ENCODE measurements around the gene RIC8A.
"Not testable (repeated sequence)": the region's sequence is repeated elsewhere in the genome, so short reads cannot be mapped to it uniquely, and the experiment has no call there.

RIC8A gene

GRCh38 chr11:207208-207862 is at the start of gene RIC8A, which contains the start of gene BET1L:
Gene RIC8A, plus strand, starts transcription at chr11:207708. Its CDS starts 1,147 bp downstream, at chr11:208855.
Gene BET1L, minus strand, starts transcription at chr11:207399. Its CDS starts 78 bp downstream, at chr11:207321.
- peak; percentile 98 for DNase-seq (ENCODE audit: low read depth)

- DNase-seq (ENCODE audit: low read depth), result not testable (repeated sequence)
Measured at GRCh38 chr11:180242-180641, 27.3 kb upstream of the RIC8A start.

- DNase-seq (ENCODE audit: low read depth), result not testable (repeated sequence)
Measured at GRCh38 chr11:189200-189783, 18.2 kb upstream of the RIC8A start.

DNA sequence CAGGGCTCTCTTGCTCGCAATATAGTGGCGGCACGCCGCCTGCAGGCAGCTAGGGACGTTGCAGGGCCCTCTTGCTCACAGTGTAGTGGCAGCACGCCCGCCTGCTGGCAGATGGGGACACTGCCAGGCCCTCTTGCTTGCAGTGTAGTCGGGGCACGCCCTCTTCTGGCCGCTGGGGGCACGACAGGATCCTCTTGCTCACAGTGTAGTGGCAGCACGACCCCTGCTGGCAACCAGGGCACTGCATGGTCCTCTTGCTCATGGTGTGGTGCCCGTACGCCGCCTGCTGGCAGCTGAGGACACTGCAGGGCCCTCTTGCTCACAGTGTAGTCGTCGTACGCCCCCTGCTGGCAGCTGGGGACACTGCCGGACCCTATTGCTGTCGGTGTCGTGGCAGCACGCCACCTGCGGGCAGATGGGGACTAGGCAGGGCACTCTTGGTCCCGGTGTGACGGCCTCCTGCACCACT is 17.6 kb upstream of the RIC8A start:
- not testable (repeated sequence) for DNase-seq (ENCODE audit: low read depth)

GRCh38 chr11:190546-190945 is 17.0 kb upstream of the RIC8A start:
- DNase-seq (ENCODE audit: low read depth), result not testable (repeated sequence)

DNA sequence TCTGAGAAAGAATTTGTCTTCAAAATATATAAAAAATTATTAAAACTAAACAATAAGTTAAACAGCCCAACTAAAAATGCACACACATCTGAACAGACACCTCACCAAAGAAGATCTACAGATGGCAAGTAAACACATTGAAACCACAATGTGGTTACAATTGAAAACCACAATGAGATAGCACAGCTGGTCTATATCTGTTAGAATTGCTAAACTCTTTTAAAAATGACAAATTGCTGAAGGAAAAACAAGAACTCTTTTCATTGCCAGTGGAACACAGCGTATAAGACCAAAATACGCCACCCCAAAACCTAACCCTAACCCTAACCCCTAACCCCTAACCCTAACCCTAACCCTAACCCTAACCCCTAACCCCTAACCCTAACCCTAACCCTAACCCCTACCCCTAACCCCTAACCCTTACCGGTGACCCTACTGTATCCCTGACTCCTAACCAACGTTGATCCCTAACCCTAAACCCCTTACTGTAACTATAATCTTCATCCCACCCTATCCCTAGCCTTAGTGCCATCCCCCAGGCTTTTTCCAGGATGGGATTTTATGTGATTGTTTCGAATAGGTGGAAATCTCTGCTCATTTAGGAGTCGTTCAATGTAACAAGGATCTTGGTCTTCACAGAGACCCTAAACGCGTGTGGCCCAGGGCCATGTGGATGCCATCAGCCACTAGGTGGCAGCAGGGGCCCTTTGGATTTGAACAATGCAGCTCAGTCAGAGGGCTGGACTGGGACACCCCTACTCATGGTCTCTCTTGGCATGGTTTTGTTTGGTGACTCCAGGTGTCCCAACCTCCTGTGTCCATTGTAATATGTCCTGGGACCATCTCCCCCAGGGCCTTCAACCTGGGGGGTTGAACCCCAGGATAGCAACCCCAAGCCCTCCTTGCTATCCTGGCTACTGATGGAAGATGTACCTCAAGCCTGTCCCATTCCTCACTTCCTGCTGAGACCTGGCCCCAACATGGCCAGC is 15.7 kb upstream of the RIC8A start:
- not testable (repeated sequence) for DNase-seq (ENCODE audit: low read depth)

DNA sequence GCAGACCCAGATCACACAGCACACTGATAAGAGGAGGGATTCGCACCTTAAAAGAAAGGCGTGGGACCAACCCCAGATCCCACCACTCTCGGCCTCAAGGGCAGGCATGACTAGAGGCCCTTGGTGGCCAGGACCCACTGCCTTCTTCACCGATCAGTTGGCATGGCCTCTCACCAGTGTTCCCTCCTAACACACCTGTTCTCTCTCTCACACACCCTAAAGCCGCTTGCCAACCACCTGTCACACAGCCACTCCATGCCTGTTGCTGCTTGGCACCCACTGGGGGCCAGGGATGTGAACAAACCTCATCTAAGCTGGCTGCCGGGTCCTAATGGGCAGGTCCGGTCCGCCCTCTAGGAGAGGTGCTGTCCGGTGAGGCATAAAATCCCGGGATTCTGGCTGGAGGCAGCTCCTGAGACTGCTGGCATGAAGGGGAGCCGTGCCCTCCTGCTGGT is 14.8 kb upstream of the RIC8A start, which contains the start of gene SCGB1C1:
Gene SCGB1C1 (plus strand): TSS at position 405 of the 455 bp plus-strand sequence. CDS start 22 bp downstream, at position 427.
- not testable (repeated sequence) for DNase-seq (ENCODE audit: low read depth)

GRCh38 chr11:193481-193880 is 14.0 kb upstream of the RIC8A start:
- not testable (repeated sequence) for DNase-seq (ENCODE audit: low read depth)

DNA sequence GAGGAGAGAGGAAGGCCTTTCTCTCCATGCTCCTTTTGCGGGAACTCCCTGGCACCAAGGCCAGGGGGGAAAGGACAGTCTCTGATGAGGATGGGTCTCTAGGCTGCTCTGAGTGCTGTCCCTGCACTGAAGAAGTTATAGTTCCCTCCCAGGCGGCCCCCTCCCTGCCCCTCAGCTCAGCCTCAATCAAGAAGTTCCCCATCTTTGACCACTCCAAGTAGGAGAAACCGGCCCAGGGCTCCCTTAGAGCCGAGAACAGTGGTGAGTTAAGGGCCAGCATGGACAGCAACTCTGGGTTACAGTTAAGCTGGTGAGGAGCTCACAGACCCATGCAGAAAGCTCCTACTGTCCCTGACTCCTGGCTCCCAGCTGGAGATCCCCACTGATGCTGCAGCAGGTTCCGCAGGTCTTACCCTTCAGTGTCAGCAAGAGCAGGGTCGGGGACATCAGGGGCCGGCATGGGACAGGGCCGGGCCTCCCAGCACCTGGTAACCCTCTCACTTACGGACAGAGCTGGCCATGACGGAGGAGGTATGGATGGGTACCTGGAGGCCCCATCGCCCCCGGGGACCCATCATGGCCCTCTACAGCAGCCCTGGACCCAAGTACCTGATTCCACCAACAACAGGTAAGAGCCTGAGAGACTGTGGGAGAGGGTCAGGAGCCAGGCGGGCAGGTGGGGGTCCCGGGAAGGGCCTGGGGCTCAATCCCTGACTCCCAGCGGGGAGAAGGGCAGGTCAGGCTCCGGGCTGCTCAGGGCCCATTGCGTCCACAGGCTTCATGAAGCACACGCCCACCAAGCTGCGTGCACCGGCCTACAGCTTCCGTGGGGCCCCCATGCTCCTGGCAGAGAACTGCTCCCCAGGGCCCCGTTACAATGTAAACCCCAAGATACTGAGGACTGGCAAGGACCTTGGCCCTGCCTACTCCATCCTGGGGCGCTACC is 10.4 kb upstream of the RIC8A start:
- DNase-seq (ENCODE audit: low read depth), result no peak

GRCh38 chr11:197741-198235 is 9.7 kb upstream of the RIC8A start:
- DNase-seq (ENCODE audit: low read depth), result no peak

- DNase-seq (ENCODE audit: low read depth), result no peak
Measured at GRCh38 chr11:198236-198806, 9.2 kb upstream of the RIC8A start.

GRCh38 chr11:199004-199581 is 8.4 kb upstream of the RIC8A start:
- no peak for DNase-seq (ENCODE audit: low read depth)

- DNase-seq (ENCODE audit: low read depth), result no peak
Measured at GRCh38 chr11:199782-200181, 7.7 kb upstream of the RIC8A start.

- DNase-seq (ENCODE audit: low read depth), result no peak
Measured at GRCh38 chr11:200224-201003, 7.1 kb upstream of the RIC8A start.

GRCh38 chr11:201966-202365 is 5.5 kb upstream of the RIC8A start:
- DNase-seq (ENCODE audit: low read depth), result no peak

DNA sequence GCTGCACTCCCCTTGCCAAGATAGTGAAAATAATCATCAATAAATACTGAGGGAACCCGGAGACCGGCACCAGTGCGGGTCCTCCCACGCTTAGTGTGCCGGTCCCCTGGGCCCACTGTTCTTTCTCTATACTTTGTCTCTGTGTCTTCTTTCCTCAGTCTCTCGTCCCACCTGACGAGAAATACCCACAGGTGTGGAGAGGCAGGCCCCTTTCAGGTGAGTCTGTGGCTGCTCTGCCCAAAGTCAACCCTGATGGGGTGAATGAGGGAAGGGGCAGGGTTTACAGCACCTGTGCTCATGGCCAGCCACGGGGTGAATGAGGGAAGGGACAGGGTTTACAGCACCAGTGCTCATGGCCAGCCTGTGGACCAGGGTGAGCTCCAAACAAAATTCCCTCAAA is 5.0 kb upstream of the RIC8A start:
- no peak for DNase-seq (ENCODE audit: low read depth)

DNA sequence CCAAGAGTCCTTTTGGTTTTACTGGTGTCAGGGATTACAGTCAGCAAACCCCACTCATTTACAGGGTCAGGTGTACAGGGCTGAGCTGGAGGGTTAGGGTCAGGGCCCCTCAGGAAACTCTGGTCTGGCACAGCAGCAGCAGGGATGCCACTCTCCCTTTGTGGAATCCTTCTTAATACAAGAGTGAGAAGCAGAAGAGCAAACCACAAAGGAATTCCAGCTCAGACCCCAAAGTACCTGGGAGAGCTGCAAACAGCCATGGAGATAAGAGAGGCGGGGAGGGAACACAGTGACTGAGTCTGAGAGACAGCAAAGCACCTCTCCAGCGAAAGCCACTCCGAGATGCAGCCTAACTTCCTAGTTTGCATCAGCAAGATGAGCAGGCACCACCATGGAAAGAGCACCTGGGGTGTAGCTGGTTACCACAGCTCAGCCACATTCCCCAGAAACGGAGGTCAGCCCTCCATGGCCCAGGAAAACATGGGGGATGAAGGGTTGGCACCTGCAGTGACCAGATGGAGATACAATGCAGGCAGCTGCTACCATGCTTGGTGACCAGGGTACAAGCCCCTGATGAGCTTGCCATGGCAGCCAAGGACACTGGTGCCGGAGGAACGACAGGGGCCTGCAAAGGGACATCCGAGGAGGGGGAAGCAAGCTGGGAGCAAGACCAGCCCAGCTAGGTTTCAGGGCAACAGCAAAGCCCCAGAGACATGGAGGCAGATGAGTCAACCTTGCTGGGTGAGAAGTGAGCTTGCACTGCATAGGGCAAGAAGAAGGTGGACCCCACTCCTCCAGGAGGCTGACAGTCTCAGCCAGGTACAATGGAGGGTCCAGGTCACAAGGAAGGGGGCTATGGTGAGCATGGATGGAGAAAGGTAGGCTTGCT is 4.2 kb upstream of the RIC8A start:
- DNase-seq (ENCODE audit: low read depth), result no peak

DNA sequence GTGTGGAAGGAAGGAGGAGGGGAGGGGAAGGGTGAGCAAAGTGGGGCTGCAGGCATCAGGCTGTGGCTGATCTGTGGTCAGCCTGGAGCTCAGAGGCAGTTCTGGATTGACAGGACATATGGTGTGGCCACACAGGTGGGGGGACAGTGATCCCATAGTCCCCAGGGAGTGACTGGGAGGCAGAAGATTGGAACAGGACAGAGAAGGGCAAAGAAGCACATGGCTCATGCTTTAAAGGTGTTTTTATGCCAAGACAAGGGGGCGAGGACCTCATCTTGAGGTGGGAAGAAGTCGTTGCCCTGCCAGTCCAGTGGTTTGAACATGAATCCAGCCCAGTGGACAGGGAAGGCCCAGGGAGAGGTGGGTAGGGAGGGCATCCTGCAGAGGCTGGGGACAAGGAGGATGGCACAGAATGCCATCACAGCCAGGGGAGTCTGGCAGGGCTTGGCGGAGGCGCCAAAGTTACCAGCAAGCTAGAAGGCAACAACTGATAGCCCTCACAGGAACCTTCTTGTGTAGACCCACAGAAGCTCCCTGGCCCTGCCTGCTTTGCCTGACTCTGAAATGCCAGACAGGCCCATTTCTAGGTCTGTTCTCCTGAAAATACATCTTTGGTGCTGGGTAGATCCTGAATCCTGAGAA is 3.4 kb upstream of the RIC8A start:
- DNase-seq (ENCODE audit: low read depth), result no peak
